Right lobe of liver (tissue), 4 donors: ENCODE measurements around the gene NTN4.

Source experiments
- POLR2A ChIP-seq: fragments of 450-650 bp; IDR thresholded peaks from one replicate; pipeline ENCODE4 v1.6.1; 2017; ENCODE audit warnings: antibody characterized with exemption, mild to moderate bottlenecking
- TF ChIP-seq, protein P1 (sequence below), 4 donors: fragments of 200-600 bp in 3 of 4; fragments of 450-650 bp in 1 of 4; IDR thresholded peaks; one replicate each; pipeline versions ENCODE4 v1.5.1 to v1.8.0; 2016 to 2022; ENCODE audit warnings: antibody characterized with exemption in 4 of 4, mild to moderate bottlenecking in 2 of 4
- donor health status: DM: no; HTN: no; CAD: no.
- donor health status: DM: no; HTN: no; CAD: no.
- donor health status: DM: no; HTN: yes; CAD: no.

DNA sequence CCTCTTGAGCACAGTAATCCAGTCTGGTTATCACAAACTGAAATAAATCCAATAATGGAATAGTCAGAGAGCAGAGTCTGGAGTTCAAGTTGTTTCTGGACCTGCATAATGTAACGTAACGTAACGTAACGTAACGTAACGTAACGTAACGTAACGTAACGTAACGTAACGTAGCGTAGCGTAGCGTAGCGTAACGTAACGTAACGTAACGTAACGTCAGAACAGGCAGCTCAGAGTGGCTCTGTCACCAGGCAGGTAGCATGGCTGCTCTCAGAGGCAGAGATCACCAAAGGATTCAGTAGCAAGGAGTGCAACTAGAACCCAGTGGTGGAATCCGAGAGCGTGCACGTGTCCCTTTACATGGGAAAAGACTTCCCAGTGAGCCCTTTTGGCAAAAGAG lies 153.6 kb downstream of the NTN4 start:
- TF ChIP-seq, protein P1, sequence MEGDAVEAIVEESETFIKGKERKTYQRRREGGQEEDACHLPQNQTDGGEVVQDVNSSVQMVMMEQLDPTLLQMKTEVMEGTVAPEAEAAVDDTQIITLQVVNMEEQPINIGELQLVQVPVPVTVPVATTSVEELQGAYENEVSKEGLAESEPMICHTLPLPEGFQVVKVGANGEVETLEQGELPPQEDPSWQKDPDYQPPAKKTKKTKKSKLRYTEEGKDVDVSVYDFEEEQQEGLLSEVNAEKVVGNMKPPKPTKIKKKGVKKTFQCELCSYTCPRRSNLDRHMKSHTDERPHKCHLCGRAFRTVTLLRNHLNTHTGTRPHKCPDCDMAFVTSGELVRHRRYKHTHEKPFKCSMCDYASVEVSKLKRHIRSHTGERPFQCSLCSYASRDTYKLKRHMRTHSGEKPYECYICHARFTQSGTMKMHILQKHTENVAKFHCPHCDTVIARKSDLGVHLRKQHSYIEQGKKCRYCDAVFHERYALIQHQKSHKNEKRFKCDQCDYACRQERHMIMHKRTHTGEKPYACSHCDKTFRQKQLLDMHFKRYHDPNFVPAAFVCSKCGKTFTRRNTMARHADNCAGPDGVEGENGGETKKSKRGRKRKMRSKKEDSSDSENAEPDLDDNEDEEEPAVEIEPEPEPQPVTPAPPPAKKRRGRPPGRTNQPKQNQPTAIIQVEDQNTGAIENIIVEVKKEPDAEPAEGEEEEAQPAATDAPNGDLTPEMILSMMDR (IDR thresholded peaks at IDR 0.05), result no peak
- TF ChIP-seq POLR2A, result no peak
